Measurements from ENCODE around the gene MRM2.

MRM2 gene

DNA sequence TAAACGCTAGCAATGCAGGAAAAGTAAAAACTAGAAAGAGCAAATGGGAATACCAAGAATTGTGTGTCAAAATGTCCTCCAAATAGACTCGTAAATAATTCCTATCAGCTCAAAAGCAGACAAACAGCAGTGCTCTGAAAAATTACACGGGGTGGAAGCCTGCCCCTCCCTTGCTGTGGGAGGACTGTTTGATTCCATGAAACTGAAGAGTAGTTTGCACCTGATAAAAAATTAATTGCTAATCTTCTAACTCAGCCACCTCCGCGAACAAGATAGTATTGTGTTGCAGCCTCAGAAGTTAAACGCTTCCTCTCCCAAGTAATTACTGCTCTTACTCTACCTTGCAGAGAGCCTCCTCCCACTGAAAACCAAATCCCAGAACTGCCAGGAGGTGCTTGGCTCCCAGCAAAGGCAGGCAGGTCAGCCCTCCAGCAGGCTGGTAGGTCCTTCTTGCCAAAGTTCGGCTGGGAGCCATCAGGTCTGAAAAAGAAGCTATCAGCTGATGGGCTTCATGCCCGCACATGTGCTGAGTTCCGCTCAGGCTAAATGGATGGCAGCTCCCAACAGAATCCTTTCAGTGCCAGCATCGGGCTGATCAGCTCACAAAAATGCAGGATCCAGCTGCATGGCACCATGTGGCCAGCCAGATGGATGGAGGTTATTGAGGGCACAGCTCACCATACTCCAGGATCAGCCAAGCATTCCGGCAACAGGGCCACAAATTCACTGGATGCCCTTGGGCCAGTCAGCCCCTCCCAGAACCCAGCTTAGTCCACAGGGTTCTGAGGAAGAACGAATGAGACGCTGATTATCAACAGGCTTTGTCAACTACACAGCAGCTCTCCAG is 46.4 kb downstream of the MRM2 start:
- TF ChIP-seq, protein P1, sequence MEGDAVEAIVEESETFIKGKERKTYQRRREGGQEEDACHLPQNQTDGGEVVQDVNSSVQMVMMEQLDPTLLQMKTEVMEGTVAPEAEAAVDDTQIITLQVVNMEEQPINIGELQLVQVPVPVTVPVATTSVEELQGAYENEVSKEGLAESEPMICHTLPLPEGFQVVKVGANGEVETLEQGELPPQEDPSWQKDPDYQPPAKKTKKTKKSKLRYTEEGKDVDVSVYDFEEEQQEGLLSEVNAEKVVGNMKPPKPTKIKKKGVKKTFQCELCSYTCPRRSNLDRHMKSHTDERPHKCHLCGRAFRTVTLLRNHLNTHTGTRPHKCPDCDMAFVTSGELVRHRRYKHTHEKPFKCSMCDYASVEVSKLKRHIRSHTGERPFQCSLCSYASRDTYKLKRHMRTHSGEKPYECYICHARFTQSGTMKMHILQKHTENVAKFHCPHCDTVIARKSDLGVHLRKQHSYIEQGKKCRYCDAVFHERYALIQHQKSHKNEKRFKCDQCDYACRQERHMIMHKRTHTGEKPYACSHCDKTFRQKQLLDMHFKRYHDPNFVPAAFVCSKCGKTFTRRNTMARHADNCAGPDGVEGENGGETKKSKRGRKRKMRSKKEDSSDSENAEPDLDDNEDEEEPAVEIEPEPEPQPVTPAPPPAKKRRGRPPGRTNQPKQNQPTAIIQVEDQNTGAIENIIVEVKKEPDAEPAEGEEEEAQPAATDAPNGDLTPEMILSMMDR (IDR thresholded peaks at IDR 0.05; ENCODE audit: low read depth, low read length) = no peak
- H3K4me3 ChIP-seq (ENCODE audit: low read depth, low read length) = no peak overlapping the region

DNA sequence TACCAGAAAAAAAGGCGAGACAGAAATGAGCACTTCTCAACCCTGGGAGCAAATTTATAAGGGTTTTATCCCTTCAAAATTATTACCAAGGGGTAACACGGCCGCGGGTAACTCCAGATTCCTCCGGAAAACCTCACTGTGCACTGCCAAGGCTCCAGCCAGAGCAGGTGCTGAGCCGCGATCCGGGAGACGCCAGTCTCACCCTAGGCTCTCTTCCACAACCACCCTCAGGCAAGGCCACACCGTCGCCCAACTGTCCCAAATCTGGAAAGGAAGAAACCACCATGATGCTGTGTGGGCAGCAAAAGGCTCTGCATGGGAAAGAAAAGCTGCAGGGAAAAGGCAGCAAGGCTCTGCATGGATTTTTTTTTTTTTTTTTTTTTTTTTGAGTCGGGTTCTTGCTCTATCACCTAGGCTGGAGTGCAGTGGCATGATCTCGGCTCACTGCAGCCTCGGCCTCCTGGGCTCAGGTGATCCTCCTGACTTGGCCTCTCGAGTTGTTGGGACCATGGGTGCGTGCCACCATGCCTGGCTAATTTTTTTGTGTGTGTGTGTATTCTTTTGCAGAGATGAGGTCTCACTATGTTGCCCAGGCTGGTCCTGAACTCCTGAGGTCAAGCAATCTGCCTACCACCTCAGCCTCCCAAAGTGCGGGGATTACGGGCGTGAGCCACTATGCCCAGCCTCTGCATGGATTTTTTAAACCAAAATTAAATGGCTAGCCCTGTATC is 48.3 kb downstream of the MRM2 start:
- TF ChIP-seq, protein P1 (IDR thresholded peaks at IDR 0.05; ENCODE audit: low read depth, low read length) = no peak
- no peak overlapping the region for H3K4me3 ChIP-seq (ENCODE audit: low read depth, low read length)

DNA sequence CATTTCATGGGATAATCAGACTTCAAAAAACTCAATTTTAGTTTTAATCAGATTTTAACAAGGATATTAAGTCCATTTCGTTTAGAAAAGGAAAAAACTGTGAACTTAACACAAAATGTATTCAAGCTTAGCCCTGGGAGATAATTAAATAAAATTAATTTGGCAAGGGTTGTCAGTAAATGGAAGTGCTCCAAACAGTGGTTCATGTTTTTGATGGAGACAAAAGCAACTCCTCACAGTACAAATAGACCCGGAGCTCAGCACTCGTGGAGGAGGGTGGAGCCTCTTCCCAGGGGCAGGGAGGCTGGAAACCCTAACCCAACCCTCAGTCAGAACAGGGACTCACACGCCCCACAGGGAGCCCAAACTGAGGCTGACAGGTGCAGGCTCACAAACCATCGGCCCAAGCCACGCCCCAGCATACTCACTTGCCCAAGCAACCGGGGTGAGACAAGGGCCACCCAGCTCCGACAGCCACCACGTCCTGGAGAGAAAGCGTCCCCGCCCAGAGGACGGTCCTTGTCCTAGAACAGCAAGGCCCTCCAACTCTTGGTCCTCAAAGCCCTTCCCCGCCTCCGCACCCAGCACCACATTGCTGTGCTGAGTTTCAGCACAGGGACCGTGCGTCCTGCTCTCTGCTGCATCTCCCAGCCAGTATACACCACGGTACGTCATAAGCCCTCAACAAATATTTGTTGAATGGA is 49.0 kb downstream of the MRM2 start:
- TF ChIP-seq, protein P1 (IDR thresholded peaks at IDR 0.05; ENCODE audit: low read depth, low read length) = no peak
- H3K4me3 ChIP-seq (ENCODE audit: low read depth, low read length) = no peak overlapping the region

DNA sequence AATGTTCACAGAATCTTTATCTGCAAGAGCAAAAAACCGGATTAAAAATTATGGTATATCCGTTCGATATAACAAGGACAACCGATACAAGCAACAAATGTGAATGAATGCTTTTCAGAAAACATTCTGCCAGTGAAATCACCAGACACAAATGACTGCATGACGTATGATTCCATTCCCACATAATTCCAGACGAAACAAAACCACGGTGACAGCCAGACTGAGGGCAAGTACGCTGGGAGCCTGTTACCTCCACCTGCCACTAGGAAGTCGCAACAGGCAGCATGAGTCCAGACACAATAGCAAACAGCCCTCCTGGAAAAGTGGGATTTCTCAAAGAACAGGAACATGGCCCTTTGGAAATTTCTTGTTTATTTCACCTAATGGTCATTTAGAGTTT is 51.0 kb downstream of the MRM2 start:
- TF ChIP-seq, protein P1 (IDR thresholded peaks at IDR 0.05; ENCODE audit: low read depth, low read length) = no peak

DNA sequence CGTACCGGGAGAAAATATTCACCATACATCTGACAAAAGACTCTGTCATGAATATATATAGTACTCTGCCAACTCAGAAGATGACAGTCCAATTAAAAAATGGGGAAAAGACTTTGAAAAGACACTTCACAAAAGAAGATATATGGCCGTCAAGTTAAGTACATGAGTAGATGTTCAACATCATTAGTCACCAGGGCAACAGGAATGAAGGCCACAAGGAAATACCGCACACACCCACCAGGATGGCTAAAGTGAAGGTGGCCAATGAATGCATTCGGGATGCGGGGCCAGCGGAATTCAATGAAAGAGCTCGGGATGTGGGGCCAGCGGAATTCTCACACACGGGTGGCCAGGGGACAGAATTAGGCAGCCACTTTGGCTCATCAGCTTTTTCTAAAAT is 51.5 kb downstream of the MRM2 start:
- H3K4me3 ChIP-seq (ENCODE audit: low read depth, low read length) = no peak overlapping the region

More for the DNA sequence above, 51.0 kb downstream of the MRM2 start:
- H3K4me3 ChIP-seq (ENCODE audit: low read depth, low read length) = no peak overlapping the region

DNA sequence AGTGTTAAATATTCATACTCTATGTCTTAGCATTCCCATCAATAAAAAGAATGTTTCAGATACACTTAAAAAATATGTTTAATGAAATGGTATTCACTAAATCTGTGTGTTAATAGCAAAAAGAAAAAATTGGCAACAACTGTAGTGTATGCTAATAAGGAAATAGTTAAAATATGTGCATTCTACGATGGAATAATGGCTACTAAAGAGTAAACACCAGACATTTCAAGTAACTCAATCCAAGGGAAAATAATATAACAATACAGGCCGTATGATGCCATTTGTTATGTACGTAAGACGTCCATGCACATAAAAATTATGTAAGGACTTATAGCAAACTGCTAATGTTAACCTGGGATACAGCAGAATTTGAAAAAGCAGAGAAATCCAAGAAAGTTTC is 55.8 kb downstream of the MRM2 start:
- no peak overlapping the region for H3K4me3 ChIP-seq (ENCODE audit: low read depth, low read length)
- TF ChIP-seq, protein P1 (IDR thresholded peaks at IDR 0.05; ENCODE audit: low read depth, low read length) = no peak

More for the DNA sequence above, 51.5 kb downstream of the MRM2 start:
- TF ChIP-seq, protein P1 (IDR thresholded peaks at IDR 0.05; ENCODE audit: low read depth, low read length) = no peak
